HCT116 (cell line): ENCODE results near the gene TOX4. TPM values are rescaled to one million over a fixed set of nuclear protein-coding genes. Genes with fewer than 3 reads are reported as not detected.

ENCODE experiments used
- ATAC-seq: fragments of 200-7000 bp; cut with Tn5 transposase; 2 replicates; pipeline ENCODE4 v1.9.1; 2020; ENCODE audit warnings: mild to moderate bottlenecking, moderate library complexity
- BruUV-seq: library from RNA; stranded (reverse); fragments of 400-500 nt; replicated peaks from 2 replicates; lab custom pipeline; 2021; lab: Mats Ljungman, UMichigan
- CTCF ChIA-PET: fragments of 300-600 bp; sonication (Branson Sonifier 250); formaldehyde crosslinking; loops from one replicate; lab custom pipeline; 2021; ENCODE audit warnings: antibody characterized with exemption; lab: Charles Lee
- POLR2A ChIA-PET: fragments of 300-600, 350-600 bp; sonication (Branson Sonifier 250); formaldehyde crosslinking; loops from one replicate; lab custom pipeline; 2021; ENCODE audit warnings: antibody characterized with exemption; lab: Charles Lee
- RAD21 ChIA-PET, 2 experiments: fragments of 300-600 bp; sonication (Branson Sonifier 250); formaldehyde crosslinking; loops; one replicate each; lab custom pipeline; 2023; ENCODE audit warnings: low total read pairs in 2 of 2; ENCODE audit not compliant: uncharacterized antibody in 2 of 2, unreplicated experiment in 2 of 2, low non-redundant PET in 1 of 2; lab: Charles Lee
- DNase-seq: peaks from one replicate; pipeline ENCODE4 v3.0.0-alpha.2; 2010; ENCODE audit warnings: low read depth, low spot score
- H2AFZ ChIP-seq: fragments of 200-600 bp; shearing (Covaris generic), sonication (generic); 2 replicates; pipeline ENCODE4 v1.6.1; 2017; ENCODE audit warnings: low read depth, mixed run types, mixed read lengths, antibody characterized with exemption, low read length; ENCODE audit not compliant: poor library complexity, severe bottlenecking
- H3K27ac ChIP-seq: 2 replicates; pipeline ENCODE4 v1.5.1; 2012; ENCODE audit warnings: low read depth, low read length
- H3K27me3 ChIP-seq: fragments of 200-600 bp; sonication (generic); 2 replicates; pipeline ENCODE4 v1.6.1; 2016; ENCODE audit warnings: mixed run types, low read length, mixed read lengths; ENCODE audit not compliant: insufficient read depth
- H3K36me3 ChIP-seq, 2 experiments: fragments of 200-500 bp in 1 of 2; fragments of 200-600 bp in 1 of 2; sonication (Bioruptor generic) in 1 of 2; sonication (generic) in 1 of 2; 2 replicates each; pipeline versions ENCODE4 v1.5.1 to v1.6.1; 2014 to 2016; ENCODE audit warnings: low read length in 2 of 2, inconsistent platforms in 1 of 2, mixed read lengths in 1 of 2, mixed run types in 1 of 2; ENCODE audit not compliant: insufficient read depth in 2 of 2, control insufficient read depth in 1 of 2
- H3K4me1 ChIP-seq, 2 experiments: fragments of 200-600 bp in 1 of 2; sonication (generic) in 1 of 2; 2 replicates each; pipeline versions ENCODE4 v1.5.1 to v1.6.1; 2012 to 2017; ENCODE audit warnings: low read length in 2 of 2, inconsistent platforms in 1 of 2, mild to moderate bottlenecking in 1 of 2, mixed read lengths in 1 of 2, mixed run types in 1 of 2, moderate library complexity in 1 of 2; ENCODE audit not compliant: insufficient read depth in 2 of 2, control insufficient read depth in 1 of 2
- H3K4me2 ChIP-seq: fragments of 200-600 bp; sonication (generic); 2 replicates; pipeline ENCODE4 v1.6.1; 2017; ENCODE audit warnings: mixed run types, low read length, mixed read lengths
- H3K4me3 ChIP-seq, 2 experiments: fragments of 200-600 bp in 1 of 2; sonication (generic) in 1 of 2; replicated peaks in 1 of 2; 2 replicates each; pipeline ENCODE4 v1.5.1; 2011 to 2016; ENCODE audit warnings: low read length in 2 of 2, control low read depth in 1 of 2, low read depth in 1 of 2, mild to moderate bottlenecking in 1 of 2, mixed read lengths in 1 of 2, mixed run types in 1 of 2
- H3K79me2 ChIP-seq: fragments of 200-600 bp; sonication (generic); 2 replicates; pipeline ENCODE4 v1.6.1; 2017; ENCODE audit warnings: mild to moderate bottlenecking, mixed run types, low read length, moderate library complexity, mixed read lengths; ENCODE audit not compliant: insufficient read depth
- H3K9ac ChIP-seq: fragments of 200-600 bp; sonication (generic); 2 replicates; pipeline ENCODE4 v1.6.1; 2016; ENCODE audit warnings: low read length, mixed read lengths
- H3K9me2 ChIP-seq: fragments of 200-600 bp; sonication (generic), shearing (Covaris generic); 2 replicates; pipeline ENCODE4 v1.6.1; 2017; ENCODE audit warnings: mixed run types, mild to moderate bottlenecking, moderate library complexity; ENCODE audit not compliant: insufficient read depth
- H3K9me3 ChIP-seq, 2 experiments: fragments of 200-500 bp in 1 of 2; fragments of 200-600 bp in 1 of 2; sonication (Bioruptor generic) in 1 of 2; sonication (generic) in 1 of 2; 2 replicates each; pipeline ENCODE4 v1.6.1; 2014 to 2017; ENCODE audit warnings: low read length in 2 of 2, mixed read lengths in 2 of 2, inconsistent platforms in 1 of 2, low read depth in 1 of 2, mild to moderate bottlenecking in 1 of 2, mixed run types in 1 of 2, moderate library complexity in 1 of 2; ENCODE audit not compliant: control insufficient read depth in 1 of 2, insufficient read depth in 1 of 2
- H4K20me1 ChIP-seq: fragments of 200-600 bp; sonication (generic), shearing (Covaris generic); 2 replicates; pipeline ENCODE4 v1.6.1; 2017; ENCODE audit warnings: mixed run types, mild to moderate bottlenecking, moderate library complexity; ENCODE audit not compliant: insufficient read depth
- ATF3 ChIP-seq: IDR thresholded peaks from 2 replicates; pipeline ENCODE4 v1.6.1; 2012
- CBX3 ChIP-seq: IDR thresholded peaks from 2 replicates; pipeline ENCODE4 v1.6.1; 2012; ENCODE audit warnings: low read depth
- CEBPB ChIP-seq: IDR thresholded peaks from 2 replicates; pipeline ENCODE4 v1.6.1; 2012; ENCODE audit warnings: low read depth
- CTCF ChIP-seq, 3 experiments: fragments of 200-600 bp in 1 of 3; sonication (generic) in 1 of 3; IDR thresholded peaks in 2 of 3; conservative IDR thresholded peaks in 1 of 3; 2 replicates each; pipeline ENCODE4 v1.5.1; 2012 to 2017; ENCODE audit warnings: low read depth in 2 of 3, low read length in 2 of 3, antibody characterized with exemption in 1 of 3, borderline replicate concordance in 1 of 3, control low read depth in 1 of 3, mild to moderate bottlenecking in 1 of 3, mixed read lengths in 1 of 3, mixed run types in 1 of 3, moderate library complexity in 1 of 3; ENCODE audit not compliant: insufficient read depth in 1 of 3
- EGR1 ChIP-seq: IDR thresholded peaks from 2 replicates; pipeline ENCODE4 v1.6.1; 2012; ENCODE audit warnings: low read depth
- EZH2 ChIP-seq: fragments of 200-600 bp; sonication (generic); IDR thresholded peaks from 2 replicates; pipeline ENCODE4 v1.6.1; 2017; ENCODE audit warnings: antibody characterized with exemption, mixed run types
- FOSL1 ChIP-seq: IDR thresholded peaks from 2 replicates; pipeline ENCODE4 v1.6.1; 2012; ENCODE audit warnings: low read depth
- MAX ChIP-seq: IDR thresholded peaks from 2 replicates; pipeline ENCODE4 v1.6.1; 2012
- POLR2A ChIP-seq: IDR thresholded peaks from 2 replicates; pipeline ENCODE4 v1.7.0; 2011; ENCODE audit warnings: borderline replicate concordance; ENCODE audit not compliant: insufficient read depth, insufficient read length; ENCODE audit errors: extremely low read depth
- POLR2AphosphoS5 ChIP-seq: IDR thresholded peaks from 2 replicates; pipeline ENCODE4 v1.6.1; 2011; ENCODE audit warnings: mild to moderate bottlenecking, low read depth, low read length, moderate library complexity
- SIN3A ChIP-seq: IDR thresholded peaks from 2 replicates; pipeline ENCODE4 v1.6.1; 2012; ENCODE audit warnings: low read depth
- SP1 ChIP-seq: IDR thresholded peaks from 2 replicates; pipeline ENCODE4 v1.6.1; 2012; ENCODE audit warnings: low read depth
- SRF ChIP-seq: IDR thresholded peaks from 2 replicates; pipeline ENCODE4 v1.6.1; 2012; ENCODE audit warnings: low read depth
- TCF7L2 ChIP-seq: IDR thresholded peaks from 2 replicates; pipeline ENCODE4 v1.7.0; 2011; ENCODE audit warnings: borderline replicate concordance, inconsistent platforms; ENCODE audit not compliant: insufficient read depth, insufficient read length; ENCODE audit errors: extremely low read depth
- YY1 ChIP-seq: IDR thresholded peaks from 2 replicates; pipeline ENCODE4 v1.6.1; 2011; ENCODE audit warnings: low read length, low read depth, moderate library complexity, mild to moderate bottlenecking; ENCODE audit not compliant: insufficient replicate concordance; ENCODE audit errors: extremely low read depth
- ZFX ChIP-seq: fragments of 450-650 bp; IDR thresholded peaks from 2 replicates; pipeline ENCODE4 v1.6.1; 2017
- ZNF274 ChIP-seq: fragments of 200-500 bp; sonication (Bioruptor generic); IDR thresholded peaks from 2 replicates; pipeline ENCODE4 v1.6.1; 2014; ENCODE audit warnings: mild to moderate bottlenecking, low read depth, low read length, inconsistent platforms
- intact Hi-C: fragments of 100-400 bp; cut with micrococcal nuclease; formaldehyde crosslinking; loops from 2 replicates; pipeline ENCODE4 v1.10.0; 2022
- total RNA-seq: library from RNA; stranded (reverse); gene quantifications from one replicate; pipeline ENCODE4 v1.2.1, GENCODE V29; 2021; ENCODE audit not compliant: unreplicated experiment
- TF ChIP-seq, protein P1 (sequence below): IDR thresholded peaks from 2 replicates; pipeline ENCODE4 v1.6.1; 2012; ENCODE audit warnings: low read depth

The TOX4 gene
- total RNA-seq, 1 experiment from 2014 or later = 58.5 TPM

GRCh38 chr14:21537090-21537424 lies 60.1 kb downstream of the TOX4 start:
- no peak overlapping the region for H3K4me3 ChIP-seq
- RAD21 ChIA-PET = no interaction called here

More at GRCh38 chr14:21537090-21537424, 60.1 kb downstream of the TOX4 start:
- no peak overlapping the region for H2AFZ ChIP-seq
- intact Hi-C loops = no loop called here
- no peaks in the 10 kb centered on the region for H3K9me3 ChIP-seq
- H3K9ac ChIP-seq = no peak overlapping the region
- POLR2A ChIA-PET = no interaction called here
- no peak for DNase-seq
- TF ChIP-seq ZNF274 (no peak), EZH2 (no peak), FOSL1 (no peak), ATF3 (no peak), ZFX (no peak), SP1 (no peak), POLR2A (no peak), CEBPB (no peak), SIN3A (no peak), EGR1 (no peak), POLR2AphosphoS5 (no peak), YY1 (no peak), CBX3 (no peak), TCF7L2 (no peak), MAX (no peak), SRF (no peak), CTCF (IDR thresholded peaks at IDR 0.05 in 2 of 3, conservative IDR thresholded peaks at IDR 0.05 in 1 of 3; ENCODE audit: borderline replicate concordance in 1 of 3, insufficient read depth in 1 of 3, low read depth in 2 of 3, low read length in 2 of 3) (no peak)
- TF ChIP-seq, protein P1, sequence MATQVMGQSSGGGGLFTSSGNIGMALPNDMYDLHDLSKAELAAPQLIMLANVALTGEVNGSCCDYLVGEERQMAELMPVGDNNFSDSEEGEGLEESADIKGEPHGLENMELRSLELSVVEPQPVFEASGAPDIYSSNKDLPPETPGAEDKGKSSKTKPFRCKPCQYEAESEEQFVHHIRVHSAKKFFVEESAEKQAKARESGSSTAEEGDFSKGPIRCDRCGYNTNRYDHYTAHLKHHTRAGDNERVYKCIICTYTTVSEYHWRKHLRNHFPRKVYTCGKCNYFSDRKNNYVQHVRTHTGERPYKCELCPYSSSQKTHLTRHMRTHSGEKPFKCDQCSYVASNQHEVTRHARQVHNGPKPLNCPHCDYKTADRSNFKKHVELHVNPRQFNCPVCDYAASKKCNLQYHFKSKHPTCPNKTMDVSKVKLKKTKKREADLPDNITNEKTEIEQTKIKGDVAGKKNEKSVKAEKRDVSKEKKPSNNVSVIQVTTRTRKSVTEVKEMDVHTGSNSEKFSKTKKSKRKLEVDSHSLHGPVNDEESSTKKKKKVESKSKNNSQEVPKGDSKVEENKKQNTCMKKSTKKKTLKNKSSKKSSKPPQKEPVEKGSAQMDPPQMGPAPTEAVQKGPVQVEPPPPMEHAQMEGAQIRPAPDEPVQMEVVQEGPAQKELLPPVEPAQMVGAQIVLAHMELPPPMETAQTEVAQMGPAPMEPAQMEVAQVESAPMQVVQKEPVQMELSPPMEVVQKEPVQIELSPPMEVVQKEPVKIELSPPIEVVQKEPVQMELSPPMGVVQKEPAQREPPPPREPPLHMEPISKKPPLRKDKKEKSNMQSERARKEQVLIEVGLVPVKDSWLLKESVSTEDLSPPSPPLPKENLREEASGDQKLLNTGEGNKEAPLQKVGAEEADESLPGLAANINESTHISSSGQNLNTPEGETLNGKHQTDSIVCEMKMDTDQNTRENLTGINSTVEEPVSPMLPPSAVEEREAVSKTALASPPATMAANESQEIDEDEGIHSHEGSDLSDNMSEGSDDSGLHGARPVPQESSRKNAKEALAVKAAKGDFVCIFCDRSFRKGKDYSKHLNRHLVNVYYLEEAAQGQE = no peak
- TF ChIP-seq, all 23 proteins: peak for 0
- no peak for ATAC-seq
- no peaks in the 10 kb centered on the region for H3K9me2 ChIP-seq
- no peaks in the 10 kb centered on the region for H4K20me1 ChIP-seq
- H3K79me2 ChIP-seq = no peaks in the 10 kb centered on the region
- no peaks in the 10 kb centered on the region for H3K36me3 ChIP-seq
- H3K27ac ChIP-seq = no peak overlapping the region
- CTCF ChIA-PET = no interaction called here
- peaks cover 24% of the 10 kb centered on the region; the same call in 1 of the 2 replicates for H3K27me3 ChIP-seq
- H3K4me2 ChIP-seq = no peak overlapping the region
- no peaks in the 10 kb centered on the region for H3K4me1 ChIP-seq
- no TSS peak for BruUV-seq
